NCI-H2107 (cell line): ENCODE results near the gene SMPD4.
"Not testable (repeated sequence)": the region's sequence is repeated elsewhere in the genome, so short reads cannot be mapped to it uniquely, and the experiment has no call there.

Experiments used
- DNase-seq: peaks from one replicate; lab custom pipeline; 2025; lab: John Stamatoyannopoulos, UW

The SMPD4 gene

DNA sequence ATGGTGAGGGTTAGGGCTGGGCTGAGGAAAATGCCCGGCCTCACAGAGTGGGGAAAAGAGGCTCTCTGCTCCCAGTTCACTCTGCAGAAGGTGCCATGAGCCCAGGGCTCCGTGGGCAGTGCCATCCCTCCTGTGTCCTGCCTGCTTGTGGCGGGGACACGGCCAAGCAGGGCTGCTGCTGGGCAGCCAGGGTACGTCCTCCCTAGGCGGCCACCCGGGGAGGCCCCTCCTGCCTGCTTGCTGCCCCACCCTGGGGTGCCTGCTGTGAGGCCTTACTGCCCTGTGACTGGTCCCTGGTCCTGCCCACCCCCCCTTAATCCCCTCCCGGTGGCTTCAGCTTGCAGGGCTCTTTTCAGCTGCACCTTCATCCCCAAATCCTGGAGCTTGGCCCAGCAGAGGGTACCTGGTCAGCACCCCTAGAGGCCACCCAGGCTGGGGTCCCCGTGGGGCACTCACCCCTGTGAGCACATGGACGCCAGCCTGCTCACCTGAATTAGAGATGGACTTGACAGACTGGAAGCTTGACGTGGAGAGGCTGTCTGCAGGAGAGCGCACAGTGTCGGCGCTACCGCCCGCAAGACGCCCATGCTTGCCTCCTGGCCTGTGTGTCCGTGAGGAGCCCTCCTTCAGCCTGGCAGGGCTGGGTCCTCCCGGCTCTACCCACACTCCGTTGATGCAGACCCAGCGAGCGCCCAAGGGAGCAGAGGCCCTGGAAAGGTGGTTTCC lies 39.6 kb downstream of the SMPD4 start:
- not testable (repeated sequence) for DNase-seq

DNA sequence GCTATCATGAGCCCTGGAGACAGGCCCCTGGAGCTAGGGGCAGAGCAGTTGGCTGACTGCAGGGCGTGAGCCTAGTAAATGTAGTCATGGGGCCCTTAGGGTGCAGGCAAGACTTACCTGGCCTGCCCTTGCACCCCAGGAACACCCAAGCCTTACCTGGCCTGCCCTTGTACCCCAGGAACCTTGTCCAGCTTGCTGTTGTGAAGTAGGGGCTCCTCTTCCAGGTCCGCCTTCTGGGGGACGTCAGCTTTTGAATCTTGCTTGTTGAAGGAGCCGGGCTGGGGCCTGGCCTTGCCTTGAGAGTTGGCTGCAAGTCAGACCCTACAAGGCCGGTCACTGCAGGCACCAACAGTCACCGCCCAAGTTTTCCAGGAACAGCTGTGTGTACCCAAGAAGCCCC lies 40.4 kb downstream of the SMPD4 start:
- DNase-seq, result not testable (repeated sequence)

DNA sequence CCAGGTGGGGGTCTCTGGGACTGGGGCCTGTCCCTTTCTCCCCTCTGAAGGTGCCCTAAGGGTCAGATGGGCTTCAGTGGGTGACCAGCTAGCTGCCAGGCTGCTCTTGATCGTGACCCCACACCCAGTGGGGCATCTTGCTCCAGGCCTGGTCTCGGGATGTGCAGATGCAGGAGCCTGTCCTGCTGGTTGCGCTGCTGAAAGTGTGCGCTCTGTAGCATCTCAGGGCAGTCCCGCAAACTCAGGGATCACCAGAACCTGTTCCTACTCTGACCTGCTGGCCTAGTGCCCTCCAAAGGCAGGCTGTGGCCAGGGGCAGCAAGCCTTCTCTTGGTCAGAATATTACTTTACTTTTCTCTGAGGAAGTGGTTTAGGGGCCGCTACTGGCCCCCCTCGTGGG lies 40.9 kb downstream of the SMPD4 start:
- not testable (repeated sequence) for DNase-seq

DNA sequence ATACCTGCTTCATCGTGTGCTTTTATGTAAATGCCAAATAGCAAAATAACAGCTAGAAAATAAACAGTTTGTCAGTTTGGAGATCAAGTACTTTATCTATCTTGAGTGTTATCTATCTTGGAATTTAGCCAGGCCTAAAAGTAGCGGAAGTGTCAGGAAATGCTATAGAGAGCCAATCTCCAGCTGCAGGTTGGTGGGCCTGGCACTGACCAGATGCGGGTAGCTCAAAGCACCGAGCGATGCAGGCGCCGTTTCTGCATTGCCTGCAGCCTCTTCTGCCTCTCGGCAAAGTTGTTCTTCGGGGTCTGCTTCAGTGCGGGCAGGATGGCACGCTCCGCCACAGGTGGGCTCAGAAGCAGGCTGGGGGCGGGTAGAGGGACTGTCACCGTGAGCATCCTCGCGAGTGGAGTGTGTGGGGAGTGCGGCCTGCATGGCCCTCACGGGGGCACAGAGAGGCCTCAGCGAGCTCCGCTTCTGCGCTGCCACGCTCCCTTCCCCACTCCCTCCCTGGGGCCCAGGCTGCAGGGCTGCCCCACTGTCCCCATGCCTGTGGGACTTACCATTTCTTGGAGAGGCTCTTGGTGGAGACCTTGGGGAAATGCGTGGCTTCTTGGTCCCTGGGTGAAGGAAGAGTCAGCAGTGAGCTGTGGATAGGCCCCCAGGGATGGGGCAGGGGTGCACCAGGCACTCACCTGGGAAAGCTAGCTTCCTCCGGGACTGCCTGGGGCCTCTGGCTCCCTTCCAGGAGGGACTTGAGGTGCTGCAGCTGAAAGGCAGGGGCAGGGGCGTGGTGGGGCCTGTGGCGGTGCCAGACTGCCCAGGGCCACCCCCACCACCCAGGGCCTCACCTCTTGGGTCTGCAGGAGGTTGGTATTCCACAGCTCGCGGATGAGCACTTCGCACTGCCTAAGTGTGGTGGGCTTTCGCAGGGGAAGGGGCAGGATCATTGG lies 41.8 kb downstream of the SMPD4 start:
- DNase-seq, result not testable (repeated sequence)

DNA sequence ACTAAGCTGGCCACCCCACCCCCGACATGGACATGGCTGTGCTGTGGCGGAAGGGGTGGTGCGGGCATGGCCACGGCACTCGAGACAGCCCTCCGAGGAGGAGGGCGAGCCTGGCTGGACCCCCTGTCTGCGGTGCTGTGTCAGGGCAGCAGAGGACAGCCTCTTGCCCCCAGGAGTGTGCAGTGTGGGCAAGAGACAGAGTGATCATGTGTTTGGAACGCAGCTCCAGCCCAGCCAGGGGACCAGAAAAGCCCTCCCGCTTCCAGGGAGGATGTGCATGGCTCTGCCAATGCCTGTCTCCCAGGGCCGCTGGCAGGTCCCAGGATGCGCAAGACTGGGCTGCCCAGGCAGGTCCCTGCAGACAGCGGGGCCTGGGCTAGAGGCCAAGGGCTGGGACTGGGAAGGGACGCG lies 42.6 kb downstream of the SMPD4 start:
- not testable (repeated sequence) for DNase-seq

DNA sequence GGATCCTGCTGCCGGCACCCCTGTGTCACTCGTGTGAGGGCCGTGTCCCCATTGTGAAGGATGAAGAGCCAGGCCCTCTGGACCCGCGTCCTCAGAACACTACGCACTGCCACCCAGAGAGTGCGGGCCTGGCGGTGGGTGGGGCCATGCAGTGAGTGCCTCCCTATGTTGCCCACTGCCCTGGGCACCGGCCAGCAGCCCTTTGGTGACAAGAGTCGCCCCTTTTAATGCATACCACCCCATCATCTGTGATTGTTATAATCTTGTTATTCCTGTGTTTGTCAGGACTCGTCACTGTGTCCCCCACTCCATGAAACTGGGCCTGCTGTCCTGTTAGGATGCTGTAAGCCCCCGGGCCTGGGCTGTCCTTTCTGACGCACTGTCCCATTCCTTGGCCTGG lies 43.1 kb downstream of the SMPD4 start:
- not testable (repeated sequence) for DNase-seq

DNA sequence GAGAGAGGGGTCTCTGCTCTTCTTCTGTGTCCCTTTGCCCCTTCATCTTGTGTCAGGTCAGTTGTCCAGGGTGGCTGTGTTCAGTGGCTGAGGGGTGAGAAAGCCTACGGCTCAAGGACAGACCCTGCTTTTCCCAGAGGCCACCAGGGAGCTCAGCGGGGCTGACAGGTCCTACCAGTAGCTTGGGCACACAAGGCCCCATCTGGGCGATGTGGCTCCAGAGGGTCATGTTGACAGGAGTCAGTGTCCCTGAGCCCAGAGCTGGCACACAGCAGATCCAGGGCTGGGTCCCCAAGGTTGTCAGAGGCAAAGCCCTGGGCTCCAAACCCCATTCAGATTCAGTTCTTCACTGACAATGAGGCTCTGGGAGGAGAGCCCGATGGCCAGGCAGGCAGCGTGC lies 44.3 kb downstream of the SMPD4 start:
- DNase-seq, result not testable (repeated sequence)

DNA sequence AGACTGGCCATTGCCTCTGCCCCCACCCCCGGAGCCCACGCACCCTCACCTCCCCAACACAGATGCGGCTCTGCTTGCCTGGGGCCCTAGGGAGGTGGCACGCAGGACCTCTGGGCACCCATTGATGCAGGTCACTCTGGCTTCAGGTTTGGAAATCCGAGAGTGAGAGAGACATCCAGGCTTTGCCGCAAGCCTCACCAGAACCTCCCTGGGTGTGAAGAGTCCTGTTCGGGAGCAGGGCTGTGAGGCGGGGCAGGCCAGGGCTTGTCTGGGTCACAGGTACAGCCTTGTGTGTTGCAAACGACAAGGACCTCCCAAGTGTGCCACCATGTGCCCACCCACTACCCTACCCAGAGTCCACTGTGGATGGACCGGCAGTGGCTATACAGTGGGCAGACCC lies 44.9 kb downstream of the SMPD4 start:
- not testable (repeated sequence) for DNase-seq

DNA sequence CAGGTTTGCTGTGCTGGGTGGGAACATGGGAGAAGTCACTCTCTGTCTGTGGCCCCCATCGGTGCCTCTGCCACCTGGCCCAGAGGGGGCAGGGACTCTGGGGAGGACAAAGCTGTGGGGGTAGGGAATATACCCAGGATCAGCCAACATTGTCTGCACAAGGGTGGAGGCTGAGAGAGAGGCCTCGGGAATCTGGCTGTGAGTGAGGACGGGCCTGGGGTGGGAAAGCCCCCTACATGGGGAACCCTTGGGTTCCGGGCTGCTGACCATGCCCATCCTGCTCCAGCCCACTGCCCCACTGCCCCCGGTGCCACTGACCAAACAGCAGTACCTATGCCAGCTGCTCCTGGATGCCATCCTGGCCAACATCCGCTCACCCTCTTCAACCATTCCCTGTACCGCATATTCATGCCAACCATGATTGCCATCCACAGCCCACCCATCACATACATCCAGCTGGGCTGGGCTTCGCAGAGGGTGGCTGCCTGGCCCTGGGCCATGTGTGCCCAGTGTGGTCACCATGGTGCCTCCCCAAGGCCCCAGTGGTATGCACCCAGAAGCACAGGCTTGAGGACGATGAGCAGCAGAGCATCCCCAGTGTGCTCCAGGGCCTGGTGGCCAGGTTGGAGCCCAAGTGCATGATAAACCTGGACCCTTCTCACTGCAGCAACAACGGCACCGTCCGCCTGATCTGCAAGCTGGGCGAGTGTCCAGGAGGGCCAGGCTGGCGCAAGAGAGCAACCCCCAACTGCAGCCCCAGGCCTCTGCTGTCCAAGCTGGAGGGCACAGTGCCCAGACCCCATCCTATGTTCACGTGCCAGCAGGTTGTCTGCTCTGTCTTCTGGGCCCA lies 45.5 kb downstream of the SMPD4 start:
- no peak for DNase-seq

DNA sequence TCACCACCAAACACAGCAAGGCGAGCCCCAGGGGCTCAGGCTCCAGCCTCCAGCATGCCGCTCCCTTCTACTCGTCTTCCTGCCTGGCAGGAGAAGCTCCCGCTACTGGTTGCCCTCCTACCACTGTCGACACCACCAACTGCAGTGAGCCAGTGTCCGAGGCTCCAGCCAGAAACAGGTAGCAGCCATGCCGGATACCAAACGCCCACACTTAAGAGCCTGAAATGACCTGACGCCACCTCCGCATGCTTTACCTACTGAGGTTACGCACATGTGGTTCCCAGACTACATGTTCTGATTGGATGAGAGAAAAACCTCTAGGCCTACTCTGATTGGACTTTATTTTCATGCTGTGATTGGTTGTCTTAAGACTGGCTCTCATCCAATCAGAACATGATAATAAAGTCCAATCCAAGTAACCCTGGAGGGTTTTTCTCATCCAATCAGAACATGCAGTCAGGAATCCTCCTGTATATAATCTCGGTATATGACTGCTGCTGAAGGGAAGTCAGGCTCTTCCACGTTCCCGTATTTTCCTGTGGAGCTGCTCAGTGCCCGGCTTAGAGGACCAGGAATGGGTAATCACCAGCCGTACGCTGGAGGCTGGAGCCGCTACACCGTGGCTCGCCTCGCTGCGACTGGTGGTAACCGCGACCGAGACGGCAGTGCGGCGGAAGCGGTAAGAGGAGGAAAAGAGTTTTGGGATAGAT lies 52.1 kb downstream of the SMPD4 start, which contains the start of gene POTEF:
Gene POTEF, minus strand, starts transcription at position 103 of the 710 bp plus-strand sequence. CDS start 8,707 bp downstream, outside the sequence.
- DNase-seq, result not testable (repeated sequence)

DNA sequence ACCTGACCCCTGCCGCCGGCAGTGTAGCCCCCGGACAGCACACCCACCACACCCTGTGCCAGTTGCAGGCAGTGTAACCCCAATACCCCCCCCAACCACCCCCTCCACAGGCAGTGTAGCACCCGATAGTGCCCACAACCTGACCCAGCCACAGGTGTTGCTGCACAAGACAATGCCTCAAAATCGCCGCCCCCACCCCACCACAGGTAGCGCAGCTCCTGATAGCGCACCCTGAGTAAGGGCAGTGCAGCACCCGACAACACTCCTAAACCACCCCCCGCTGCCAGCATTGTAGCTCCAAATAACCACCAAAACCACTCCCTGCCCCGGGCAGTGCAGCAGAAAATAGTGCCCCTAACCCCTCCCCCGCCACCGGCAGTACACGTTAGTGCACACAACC lies 52.9 kb downstream of the SMPD4 start:
- DNase-seq, result not testable (repeated sequence)

DNA sequence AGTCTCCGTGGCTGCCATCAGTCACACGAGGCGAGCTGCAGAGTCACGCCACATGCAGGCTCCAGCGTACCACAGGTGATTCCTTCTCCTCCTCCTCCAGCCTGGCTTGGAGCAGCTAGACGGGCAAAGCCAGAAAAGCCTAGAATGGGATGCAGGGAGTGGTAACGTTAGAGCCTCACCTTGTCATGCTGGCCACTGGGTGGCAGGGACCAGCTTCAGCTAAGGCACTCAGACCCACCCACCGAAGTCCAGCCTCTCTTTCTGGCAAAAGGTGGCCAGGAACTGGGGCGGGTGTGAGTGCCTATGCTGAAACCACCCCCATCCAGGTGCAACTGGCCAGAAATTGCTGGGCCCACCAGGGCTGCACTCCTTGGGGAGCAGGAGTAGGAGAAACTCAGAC lies 53.7 kb downstream of the SMPD4 start:
- not testable (repeated sequence) for DNase-seq

DNA sequence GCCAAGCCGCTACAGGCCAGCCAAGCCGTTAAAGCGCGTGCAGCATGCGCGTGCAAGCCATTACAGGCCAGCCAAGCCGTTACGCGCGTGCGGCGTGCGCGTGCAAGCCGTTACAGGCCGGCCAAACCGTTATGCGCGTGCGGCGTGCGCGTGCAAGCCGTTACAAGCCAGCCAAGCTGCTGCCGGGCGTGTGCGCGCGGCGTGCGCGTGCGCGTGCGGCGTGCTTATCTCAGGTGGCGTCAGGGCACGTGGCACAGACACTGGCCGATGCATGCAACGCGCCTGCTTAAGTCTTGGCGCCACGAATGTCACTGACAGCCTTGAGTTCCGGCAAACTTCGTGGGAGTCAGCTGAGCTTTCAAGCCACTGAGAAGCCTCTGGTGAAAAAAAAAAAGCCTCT lies 60.5 kb downstream of the SMPD4 start:
- not testable (repeated sequence) for DNase-seq

DNA sequence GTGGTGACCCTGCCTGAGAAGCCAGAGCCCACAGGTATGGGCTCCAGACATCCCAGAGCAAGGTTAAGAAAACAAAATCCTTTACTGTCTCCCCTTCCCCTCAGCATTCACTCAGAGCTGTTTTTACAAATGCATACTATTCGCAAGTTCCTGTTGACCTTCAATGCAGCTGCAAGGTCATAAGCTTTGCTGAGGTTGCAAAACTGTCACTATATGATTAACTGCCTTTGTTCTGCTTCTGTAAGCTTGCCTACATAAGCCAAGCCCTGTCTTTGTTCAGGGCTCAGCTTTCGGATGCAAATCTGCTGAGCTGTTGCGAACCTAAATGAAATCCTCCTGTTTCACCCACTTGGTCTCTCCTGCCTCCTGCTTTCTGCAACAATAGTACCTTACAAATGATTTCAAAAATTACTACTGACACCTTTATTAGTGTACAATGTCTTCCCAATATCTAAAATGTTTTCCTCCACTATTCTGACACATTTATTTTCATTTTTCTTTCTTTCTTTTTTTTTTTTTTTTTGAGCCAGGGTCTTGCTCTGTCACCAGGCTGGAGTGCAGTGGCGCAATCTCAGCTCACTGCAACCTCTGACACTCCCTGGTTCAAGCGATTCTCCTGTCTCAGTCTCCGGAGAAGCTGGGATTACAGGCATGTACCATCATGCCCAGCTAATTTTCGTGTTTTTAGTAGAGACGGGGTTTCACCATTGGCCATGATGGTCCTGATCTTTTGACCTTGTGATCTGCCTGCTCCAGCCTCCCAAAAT lies 78.6 kb downstream of the SMPD4 start:
- not testable (repeated sequence) for DNase-seq
